ENCODE results near the gene HOXA10. TPM values are rescaled to one million over a fixed set of nuclear protein-coding genes. Genes with fewer than 3 reads are reported as not detected.

Gene HOXA10
- total and polyA plus RNA-seq, 2 experiments from 2014 or later = 7.7 to 15.1 TPM

DNA sequence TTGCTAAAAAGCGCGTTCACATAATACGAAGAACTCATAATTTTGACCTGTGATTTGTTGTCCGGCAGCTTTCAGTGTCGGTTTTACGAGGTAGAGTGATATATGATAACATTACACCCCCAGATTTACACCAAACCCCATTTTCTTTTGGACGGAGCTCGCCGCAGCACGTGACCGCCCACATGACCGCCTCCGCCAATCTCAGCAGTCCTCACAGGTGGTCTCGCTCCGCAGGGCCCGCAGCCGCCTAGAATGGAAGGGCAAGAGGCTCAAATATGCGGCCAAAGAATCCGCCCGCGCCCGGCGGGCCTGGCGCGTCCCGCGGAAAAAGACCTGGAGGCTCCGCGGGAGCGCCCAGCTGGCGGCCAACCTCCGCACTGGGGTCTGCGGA is 17.6 kb downstream of the HOXA10 start, which contains the start of gene HOXA7:
Gene HOXA7 (minus strand): TSS at position 168 of the 391 bp plus-strand sequence. CDS start 130 bp downstream, at position 38.
- peaks cover 19% of the 10 kb centered on the region for H3K4me1 ChIP-seq (ENCODE audit: insufficient read depth)
- H3K27me3 ChIP-seq = peaks cover 91% of the 10 kb centered on the region
- peak within 1 kb of the TSS; percentile 79 for H3K4me2 ChIP-seq
- H3K4me3 ChIP-seq = peak within 1 kb of the TSS; percentile 48
- DNase-seq (ENCODE audit: low spot score) = no peak
- no peak within 1 kb of the TSS for H3K27ac ChIP-seq
- H3K9me2 ChIP-seq (replicated peaks; ENCODE audit: insufficient read depth) = no peaks in the 10 kb centered on the region
- H2AFZ ChIP-seq = peak within 1 kb of the TSS; percentile 76
- 9% methylated on average over 23 of the region's 33 CpGs for WGBS (ENCODE audit: low lambda C conversion rate, missing lambda C conversion rate)
- H3K36me3 ChIP-seq (replicated peaks; ENCODE audit: insufficient read depth, low read depth) = no peaks in the 10 kb centered on the region
- H3K79me2 ChIP-seq = no peaks in the 10 kb centered on the region
- TF ChIP-seq EZH2phosphoT487 (IDR thresholded peaks at IDR 0.05; ENCODE audit: low read depth, severe bottlenecking, unreplicated experiment) (peak; percentile 87), EZH2 (IDR thresholded peaks at IDR 0.05; ENCODE audit: borderline replicate concordance) (peak; percentile 84)
- TF ChIP-seq, protein P1, sequence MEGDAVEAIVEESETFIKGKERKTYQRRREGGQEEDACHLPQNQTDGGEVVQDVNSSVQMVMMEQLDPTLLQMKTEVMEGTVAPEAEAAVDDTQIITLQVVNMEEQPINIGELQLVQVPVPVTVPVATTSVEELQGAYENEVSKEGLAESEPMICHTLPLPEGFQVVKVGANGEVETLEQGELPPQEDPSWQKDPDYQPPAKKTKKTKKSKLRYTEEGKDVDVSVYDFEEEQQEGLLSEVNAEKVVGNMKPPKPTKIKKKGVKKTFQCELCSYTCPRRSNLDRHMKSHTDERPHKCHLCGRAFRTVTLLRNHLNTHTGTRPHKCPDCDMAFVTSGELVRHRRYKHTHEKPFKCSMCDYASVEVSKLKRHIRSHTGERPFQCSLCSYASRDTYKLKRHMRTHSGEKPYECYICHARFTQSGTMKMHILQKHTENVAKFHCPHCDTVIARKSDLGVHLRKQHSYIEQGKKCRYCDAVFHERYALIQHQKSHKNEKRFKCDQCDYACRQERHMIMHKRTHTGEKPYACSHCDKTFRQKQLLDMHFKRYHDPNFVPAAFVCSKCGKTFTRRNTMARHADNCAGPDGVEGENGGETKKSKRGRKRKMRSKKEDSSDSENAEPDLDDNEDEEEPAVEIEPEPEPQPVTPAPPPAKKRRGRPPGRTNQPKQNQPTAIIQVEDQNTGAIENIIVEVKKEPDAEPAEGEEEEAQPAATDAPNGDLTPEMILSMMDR (IDR thresholded peaks at IDR 0.05; ENCODE audit: poor library complexity) = no peak
- H3K9me3 ChIP-seq (ENCODE audit: low read depth) = no peaks in the 10 kb centered on the region
- no peaks in the 10 kb centered on the region for H4K20me1 ChIP-seq (ENCODE audit: insufficient read depth, poor library complexity, severe bottlenecking)

DNA sequence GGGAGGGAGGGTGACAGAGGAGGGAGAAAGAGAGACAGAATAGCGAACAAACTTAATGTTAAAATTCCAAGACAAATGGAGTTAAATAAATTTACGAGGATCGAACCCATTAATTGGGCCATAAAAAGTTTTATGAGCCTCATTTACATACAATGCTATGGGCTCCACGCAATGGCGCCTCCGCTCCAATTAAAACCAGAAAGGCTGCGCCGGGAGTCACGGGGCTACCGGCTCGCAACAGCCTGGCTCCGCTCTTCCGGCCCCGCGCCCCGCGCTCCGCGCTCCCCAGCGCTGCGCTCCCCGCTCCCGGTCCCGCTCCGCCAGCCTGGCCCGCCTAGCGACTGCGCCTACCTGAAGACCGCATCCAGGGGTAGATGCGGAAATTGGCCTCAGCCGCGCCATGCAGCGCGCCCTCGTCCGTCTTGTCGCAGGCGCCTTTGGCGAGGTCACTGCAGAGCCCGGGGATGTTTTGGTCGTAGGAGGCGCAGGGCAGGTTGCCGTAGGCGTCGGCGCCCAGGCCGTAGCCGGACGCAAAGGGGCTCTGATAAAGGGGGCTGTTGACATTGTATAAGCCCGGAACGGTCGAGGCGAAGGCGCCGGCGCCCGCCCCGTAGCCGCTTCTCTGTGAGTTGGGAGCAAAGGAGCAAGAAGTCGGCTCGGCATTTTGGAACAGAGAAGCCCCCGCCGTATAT is 18.2 kb downstream of the HOXA10 start:
- no peak overlapping the region for H3K27ac ChIP-seq
- peak overlapping the region; percentile 48 for H3K4me3 ChIP-seq
- H2AFZ ChIP-seq = peak overlapping the region; percentile 76
- WGBS (ENCODE audit: low lambda C conversion rate, missing lambda C conversion rate) = 4% methylated on average over 62 of the region's 63 CpGs
- peak overlapping the region; percentile 79 for H3K4me2 ChIP-seq
- no peak for DNase-seq (ENCODE audit: low spot score)
- TF ChIP-seq, protein P1 (IDR thresholded peaks at IDR 0.05; ENCODE audit: poor library complexity) = no peak
- peak; percentile 95 for TF ChIP-seq EZH2 (IDR thresholded peaks at IDR 0.05; ENCODE audit: borderline replicate concordance)
- no peaks in the 10 kb centered on the region for H3K36me3 ChIP-seq (replicated peaks; ENCODE audit: insufficient read depth, low read depth)
- H3K4me1 ChIP-seq (ENCODE audit: insufficient read depth) = peaks cover 14% of the 10 kb centered on the region
- no peaks in the 10 kb centered on the region for H3K9me3 ChIP-seq (ENCODE audit: low read depth)
- no peaks in the 10 kb centered on the region for H3K79me2 ChIP-seq
- no peaks in the 10 kb centered on the region for H3K9me2 ChIP-seq (replicated peaks; ENCODE audit: insufficient read depth)
- H3K27me3 ChIP-seq = peaks cover 94% of the 10 kb centered on the region
- no peaks in the 10 kb centered on the region for H4K20me1 ChIP-seq (ENCODE audit: insufficient read depth, poor library complexity, severe bottlenecking)

GRCh38 chr7:27154901-27155815 is 19.0 kb downstream of the HOXA10 start:
- H3K36me3 ChIP-seq (replicated peaks; ENCODE audit: insufficient read depth, low read depth) = no peaks in the 10 kb centered on the region
- no peaks in the 10 kb centered on the region for H3K9me2 ChIP-seq (replicated peaks; ENCODE audit: insufficient read depth)
- peaks cover 96% of the 10 kb centered on the region for H3K27me3 ChIP-seq
- no peak for DNase-seq (ENCODE audit: low spot score)
- peak overlapping the region; percentile 76 for H2AFZ ChIP-seq
- no peaks in the 10 kb centered on the region for H3K79me2 ChIP-seq
- no peaks in the 10 kb centered on the region for H3K9me3 ChIP-seq (ENCODE audit: low read depth)
- no peak overlapping the region for H3K27ac ChIP-seq
- H3K4me2 ChIP-seq = peak overlapping the region; percentile 79
- H3K4me3 ChIP-seq = peak overlapping the region; percentile 48
- peaks cover 13% of the 10 kb centered on the region for H3K4me1 ChIP-seq (ENCODE audit: insufficient read depth)
- WGBS (ENCODE audit: low lambda C conversion rate, missing lambda C conversion rate) = 24% methylated on average over 48 of the region's 48 CpGs
- no peaks in the 10 kb centered on the region for H4K20me1 ChIP-seq (ENCODE audit: insufficient read depth, poor library complexity, severe bottlenecking)
- TF ChIP-seq EZH2phosphoT487 (IDR thresholded peaks at IDR 0.05; ENCODE audit: low read depth, severe bottlenecking, unreplicated experiment) = peak; percentile 42
- TF ChIP-seq, protein P1 (IDR thresholded peaks at IDR 0.05; ENCODE audit: poor library complexity) = no peak
- peak; percentile 98 for TF ChIP-seq EZH2 (IDR thresholded peaks at IDR 0.05; ENCODE audit: borderline replicate concordance)
